NCI-H2227 treated with DMSO at 0.1 percent for 48 hours (cell line): ENCODE results near the gene PTPN20.

Source experiments
- DNase-seq: peaks from one replicate; lab custom pipeline; 2025; lab: John Stamatoyannopoulos, UW

The PTPN20 gene

GRCh38 chr10:47034441-47035051 is 123.3 kb downstream of the PTPN20 start:
- no peak for DNase-seq

- DNase-seq: no peak
Observed at GRCh38 chr10:47035171-47035818, 124.1 kb downstream of the PTPN20 start.

- DNase-seq: no peak
Observed at GRCh38 chr10:47035819-47036337, 124.7 kb downstream of the PTPN20 start.

GRCh38 chr10:47036771-47037170 is 125.5 kb downstream of the PTPN20 start:
- no peak for DNase-seq

- DNase-seq: no peak
Observed at GRCh38 chr10:47037654-47038425, 126.6 kb downstream of the PTPN20 start.

GRCh38 chr10:47038881-47039561 is 127.8 kb downstream of the PTPN20 start:
- DNase-seq: no peak

- DNase-seq: no peak
Observed at GRCh38 chr10:47039562-47039913, 128.3 kb downstream of the PTPN20 start.

GRCh38 chr10:47040041-47040491 is 128.8 kb downstream of the PTPN20 start:
- DNase-seq: no peak

- no peak for DNase-seq
Observed at GRCh38 chr10:47040681-47041080, 129.5 kb downstream of the PTPN20 start.

- DNase-seq: no peak
Observed at GRCh38 chr10:47041396-47042198, 130.4 kb downstream of the PTPN20 start.

GRCh38 chr10:47042199-47042473 is 130.9 kb downstream of the PTPN20 start:
- no peak for DNase-seq

GRCh38 chr10:47042780-47043750 is 131.8 kb downstream of the PTPN20 start:
- DNase-seq: no peak

- DNase-seq: no peak
Observed at GRCh38 chr10:47043928-47044538, 132.8 kb downstream of the PTPN20 start.

- no peak for DNase-seq
Observed at GRCh38 chr10:47044741-47045140, 133.5 kb downstream of the PTPN20 start.

- DNase-seq: no peak
Observed at GRCh38 chr10:47045331-47045861, 134.2 kb downstream of the PTPN20 start.

GRCh38 chr10:47046321-47047126 is 135.3 kb downstream of the PTPN20 start:
- no peak for DNase-seq

GRCh38 chr10:47047127-47047504 is 135.9 kb downstream of the PTPN20 start:
- no peak for DNase-seq

- no peak for DNase-seq
Observed at GRCh38 chr10:47047577-47048525, 136.6 kb downstream of the PTPN20 start.
